Measurements from ENCODE around the gene RACK1. TPM values are rescaled to one million over a fixed set of nuclear protein-coding genes. Genes with fewer than 3 reads are reported as not detected.

Gene RACK1
- total and polyA plus RNA-seq, 2 of the 13 experiments (the other 11 are each of a cell fraction or from before 2014, with no cell fraction given), result 2,514 to 6,141 TPM

DNA sequence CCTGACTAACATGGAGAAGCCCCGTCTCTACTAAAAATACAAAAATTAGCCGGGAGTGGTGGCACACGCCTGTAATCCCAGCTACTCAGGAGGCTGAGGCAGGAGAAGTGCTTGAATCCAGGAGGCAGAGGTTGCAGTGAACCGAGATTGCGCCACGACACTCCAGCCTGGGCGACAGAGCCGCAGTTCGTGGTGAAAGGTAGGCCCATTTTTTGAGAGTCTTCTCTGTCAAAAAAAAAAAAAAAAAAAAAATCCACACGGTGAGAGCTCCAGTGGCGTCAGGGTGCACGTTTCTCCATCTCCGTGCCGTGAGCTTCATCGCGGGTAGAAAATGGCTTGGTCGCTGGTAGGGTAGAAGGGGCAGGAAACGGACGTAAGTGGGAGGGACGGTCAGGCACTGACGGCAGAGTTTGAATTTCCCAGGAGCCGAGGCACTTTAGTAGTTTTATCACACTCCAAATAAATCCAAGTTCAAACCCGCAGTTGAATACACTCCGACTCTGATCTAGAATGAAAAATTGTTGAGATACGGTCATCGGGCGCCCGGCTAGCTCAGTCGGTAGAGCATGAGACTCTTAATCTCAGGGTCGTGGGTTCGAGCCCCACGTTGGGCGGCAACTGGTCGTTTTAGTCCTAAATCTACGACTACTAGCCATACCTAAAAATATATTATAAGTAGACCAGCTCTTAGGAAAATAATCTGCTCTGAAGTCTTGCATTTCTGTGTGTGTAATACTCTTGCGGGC is 36.3 kb downstream of the RACK1 start (continued):
- no peak; the same call in 1 of the 2 replicates for TF ChIP-seq KDM3A (CRISPR knock-in tag; IDR thresholded peaks at IDR 0.05; ENCODE audit: low read depth)
- TF ChIP-seq, protein P1, sequence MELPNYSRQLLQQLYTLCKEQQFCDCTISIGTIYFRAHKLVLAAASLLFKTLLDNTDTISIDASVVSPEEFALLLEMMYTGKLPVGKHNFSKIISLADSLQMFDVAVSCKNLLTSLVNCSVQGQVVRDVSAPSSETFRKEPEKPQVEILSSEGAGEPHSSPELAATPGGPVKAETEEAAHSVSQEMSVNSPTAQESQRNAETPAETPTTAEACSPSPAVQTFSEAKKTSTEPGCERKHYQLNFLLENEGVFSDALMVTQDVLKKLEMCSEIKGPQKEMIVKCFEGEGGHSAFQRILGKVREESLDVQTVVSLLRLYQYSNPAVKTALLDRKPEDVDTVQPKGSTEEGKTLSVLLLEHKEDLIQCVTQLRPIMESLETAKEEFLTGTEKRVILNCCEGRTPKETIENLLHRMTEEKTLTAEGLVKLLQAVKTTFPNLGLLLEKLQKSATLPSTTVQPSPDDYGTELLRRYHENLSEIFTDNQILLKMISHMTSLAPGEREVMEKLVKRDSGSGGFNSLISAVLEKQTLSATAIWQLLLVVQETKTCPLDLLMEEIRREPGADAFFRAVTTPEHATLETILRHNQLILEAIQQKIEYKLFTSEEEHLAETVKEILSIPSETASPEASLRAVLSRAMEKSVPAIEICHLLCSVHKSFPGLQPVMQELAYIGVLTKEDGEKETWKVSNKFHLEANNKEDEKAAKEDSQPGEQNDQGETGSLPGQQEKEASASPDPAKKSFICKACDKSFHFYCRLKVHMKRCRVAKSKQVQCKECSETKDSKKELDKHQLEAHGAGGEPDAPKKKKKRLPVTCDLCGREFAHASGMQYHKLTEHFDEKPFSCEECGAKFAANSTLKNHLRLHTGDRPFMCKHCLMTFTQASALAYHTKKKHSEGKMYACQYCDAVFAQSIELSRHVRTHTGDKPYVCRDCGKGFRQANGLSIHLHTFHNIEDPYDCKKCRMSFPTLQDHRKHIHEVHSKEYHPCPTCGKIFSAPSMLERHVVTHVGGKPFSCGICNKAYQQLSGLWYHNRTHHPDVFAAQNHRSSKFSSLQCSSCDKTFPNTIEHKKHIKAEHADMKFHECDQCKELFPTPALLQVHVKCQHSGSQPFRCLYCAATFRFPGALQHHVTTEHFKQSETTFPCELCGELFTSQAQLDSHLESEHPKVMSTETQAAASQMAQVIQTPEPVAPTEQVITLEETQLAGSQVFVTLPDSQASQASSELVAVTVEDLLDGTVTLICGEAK (IDR thresholded peaks at IDR 0.05), result no peak
- TF ChIP-seq, protein P1 (CRISPR knock-in tag; IDR thresholded peaks at IDR 0.05), result no peak
- no peak for TF ChIP-seq ZNF543 (CRISPR knock-in tag; IDR thresholded peaks at IDR 0.05)
- TF ChIP-seq ZNF782 (CRISPR knock-in tag; IDR thresholded peaks at IDR 0.05; ENCODE audit: borderline replicate concordance), result no peak
- no peak for TF ChIP-seq U2AF2 (IDR thresholded peaks at IDR 0.05; ENCODE audit: low read depth, low read length)
- no peak for TF ChIP-seq ZIK1 (CRISPR knock-in tag; IDR thresholded peaks at IDR 0.05; ENCODE audit: borderline replicate concordance, low read depth)
- TF ChIP-seq, protein P2, sequence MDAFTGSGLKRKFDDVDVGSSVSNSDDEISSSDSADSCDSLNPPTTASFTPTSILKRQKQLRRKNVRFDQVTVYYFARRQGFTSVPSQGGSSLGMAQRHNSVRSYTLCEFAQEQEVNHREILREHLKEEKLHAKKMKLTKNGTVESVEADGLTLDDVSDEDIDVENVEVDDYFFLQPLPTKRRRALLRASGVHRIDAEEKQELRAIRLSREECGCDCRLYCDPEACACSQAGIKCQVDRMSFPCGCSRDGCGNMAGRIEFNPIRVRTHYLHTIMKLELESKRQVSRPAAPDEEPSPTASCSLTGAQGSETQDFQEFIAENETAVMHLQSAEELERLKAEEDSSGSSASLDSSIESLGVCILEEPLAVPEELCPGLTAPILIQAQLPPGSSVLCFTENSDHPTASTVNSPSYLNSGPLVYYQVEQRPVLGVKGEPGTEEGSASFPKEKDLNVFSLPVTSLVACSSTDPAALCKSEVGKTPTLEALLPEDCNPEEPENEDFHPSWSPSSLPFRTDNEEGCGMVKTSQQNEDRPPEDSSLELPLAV (CRISPR knock-in tag; conservative IDR thresholded peaks at IDR 0.05; ENCODE audit: low read depth), result no peak
- TF ChIP-seq, protein P3, sequence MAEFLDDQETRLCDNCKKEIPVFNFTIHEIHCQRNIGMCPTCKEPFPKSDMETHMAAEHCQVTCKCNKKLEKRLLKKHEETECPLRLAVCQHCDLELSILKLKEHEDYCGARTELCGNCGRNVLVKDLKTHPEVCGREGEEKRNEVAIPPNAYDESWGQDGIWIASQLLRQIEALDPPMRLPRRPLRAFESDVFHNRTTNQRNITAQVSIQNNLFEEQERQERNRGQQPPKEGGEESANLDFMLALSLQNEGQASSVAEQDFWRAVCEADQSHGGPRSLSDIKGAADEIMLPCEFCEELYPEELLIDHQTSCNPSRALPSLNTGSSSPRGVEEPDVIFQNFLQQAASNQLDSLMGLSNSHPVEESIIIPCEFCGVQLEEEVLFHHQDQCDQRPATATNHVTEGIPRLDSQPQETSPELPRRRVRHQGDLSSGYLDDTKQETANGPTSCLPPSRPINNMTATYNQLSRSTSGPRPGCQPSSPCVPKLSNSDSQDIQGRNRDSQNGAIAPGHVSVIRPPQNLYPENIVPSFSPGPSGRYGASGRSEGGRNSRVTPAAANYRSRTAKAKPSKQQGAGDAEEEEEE (CRISPR knock-in tag; IDR thresholded peaks at IDR 0.05; ENCODE audit: borderline replicate concordance), result no peak
- no peak for TF ChIP-seq FOXM1 (CRISPR knock-in tag; IDR thresholded peaks at IDR 0.05)
- no peak for TF ChIP-seq ZNF672 (CRISPR knock-in tag; IDR thresholded peaks at IDR 0.05)
- TF ChIP-seq SIN3B (IDR thresholded peaks at IDR 0.05; ENCODE audit: low read length), result no peak
- no peak for TF ChIP-seq HHEX (CRISPR knock-in tag; IDR thresholded peaks at IDR 0.05)
- TF ChIP-seq ZKSCAN1 (IDR thresholded peaks at IDR 0.05; ENCODE audit: low read length), result no peak
- TF ChIP-seq, protein P4, sequence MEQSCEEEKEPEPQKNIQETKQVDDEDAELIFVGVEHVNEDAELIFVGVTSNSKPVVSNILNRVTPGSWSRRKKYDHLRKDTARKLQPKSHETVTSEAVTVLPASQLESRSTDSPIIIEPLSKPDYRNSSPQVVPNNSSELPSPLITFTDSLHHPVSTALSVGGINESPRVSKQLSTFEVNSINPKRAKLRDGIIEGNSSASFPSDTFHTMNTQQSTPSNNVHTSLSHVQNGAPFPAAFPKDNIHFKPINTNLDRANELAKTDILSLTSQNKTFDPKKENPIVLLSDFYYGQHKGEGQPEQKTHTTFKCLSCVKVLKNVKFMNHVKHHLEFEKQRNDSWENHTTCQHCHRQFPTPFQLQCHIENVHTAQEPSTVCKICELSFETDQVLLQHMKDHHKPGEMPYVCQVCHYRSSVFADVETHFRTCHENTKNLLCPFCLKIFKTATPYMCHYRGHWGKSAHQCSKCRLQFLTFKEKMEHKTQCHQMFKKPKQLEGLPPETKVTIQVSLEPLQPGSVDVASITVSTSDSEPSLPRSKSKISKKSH (CRISPR knock-in tag; IDR thresholded peaks at IDR 0.05; ENCODE audit: borderline replicate concordance), result no peak
- TF ChIP-seq KAT7 (CRISPR knock-in tag; IDR thresholded peaks at IDR 0.05; ENCODE audit: borderline replicate concordance), result no peak; the same call in 1 of the 2 replicates

Data from HepG2 (cell line).